HG03045 (cell line): ENCODE measurements around the gene EXT2.

ENCODE experiments used
- ATAC-seq: cut with Tn5 transposase; IDR thresholded peaks from one replicate; pipeline ENCODE4 v1.9.1; 2021; ENCODE audit warnings: mild to moderate bottlenecking, moderate library complexity; ENCODE audit not compliant: unreplicated experiment

Gene EXT2

DNA sequence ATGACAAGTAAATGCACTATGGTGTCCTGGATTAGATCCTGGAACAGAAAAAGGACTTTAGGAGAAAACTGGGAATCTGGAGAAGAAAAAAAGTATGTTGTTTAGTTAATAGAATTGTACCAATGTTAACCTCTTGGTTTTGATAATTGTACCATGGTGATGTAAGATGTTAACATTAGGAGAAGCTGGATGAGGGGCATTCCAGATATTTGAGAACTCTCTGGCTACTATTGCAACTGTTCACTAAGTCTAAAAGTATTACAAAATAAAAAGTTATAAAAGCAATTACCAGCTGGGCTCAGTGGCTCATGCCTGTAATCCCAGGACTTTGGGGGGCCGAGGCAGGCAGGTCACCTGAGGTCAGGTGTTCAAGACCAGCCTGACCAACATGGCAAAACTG, 66.5 kb downstream of the EXT2 start:
- no peak for ATAC-seq

DNA sequence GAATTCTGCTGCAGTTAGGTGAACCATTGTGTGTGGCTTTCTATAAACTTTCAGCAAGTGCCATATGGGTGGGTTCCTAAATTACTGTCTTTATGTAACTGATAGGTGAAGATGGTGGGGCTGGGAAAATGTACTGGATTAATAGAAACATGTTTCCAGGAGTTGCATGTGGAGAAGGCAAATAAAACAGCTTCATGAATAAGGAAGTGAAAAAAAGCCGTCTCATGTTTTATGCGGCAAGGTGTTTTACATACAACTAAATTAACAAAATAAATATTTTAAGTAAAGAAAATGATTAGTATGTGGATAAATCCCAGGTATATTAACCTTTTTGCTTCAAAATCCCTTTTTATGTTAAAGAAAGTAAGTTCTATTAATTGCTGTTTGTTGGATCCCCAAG, 67.2 kb downstream of the EXT2 start:
- ATAC-seq, result no peak

DNA sequence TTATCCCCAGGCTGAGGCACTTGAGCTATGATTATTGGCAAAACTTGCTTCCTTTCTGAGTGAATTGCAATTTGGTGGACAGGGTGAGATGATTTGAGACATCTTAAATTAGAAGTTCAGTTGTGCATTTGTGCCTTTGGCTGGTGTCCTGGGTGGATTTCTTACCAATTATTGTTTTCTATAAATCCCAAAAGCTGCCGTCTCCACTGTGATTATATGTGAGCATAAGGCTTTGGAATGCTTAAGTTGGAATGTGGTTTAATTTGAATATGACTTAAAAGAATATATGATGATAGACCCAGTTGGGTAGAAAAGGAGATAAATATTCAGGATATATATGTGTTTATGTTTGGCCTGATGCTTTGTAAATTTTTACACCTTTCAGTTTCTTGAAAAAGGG, 70.0 kb downstream of the EXT2 start:
- ATAC-seq, result no peak

DNA sequence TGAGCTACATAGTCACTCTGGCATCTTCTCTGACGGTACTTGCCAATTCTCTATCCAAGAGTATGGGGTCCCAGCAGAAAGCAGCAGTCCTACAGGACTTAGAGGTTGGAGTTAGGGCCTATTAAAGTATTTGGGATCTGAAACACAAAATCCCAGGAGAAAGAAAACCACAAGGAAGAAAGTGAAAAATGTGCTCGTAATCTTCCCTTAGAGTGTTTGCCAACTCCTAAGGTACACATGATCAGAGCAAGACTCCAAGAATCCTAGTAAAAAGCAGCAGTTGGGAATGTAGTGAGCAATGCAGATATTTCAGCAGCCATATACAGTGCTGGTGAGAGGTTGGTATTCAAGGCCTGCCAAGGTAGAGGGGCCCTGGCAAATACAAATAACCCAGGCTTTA, 71.6 kb downstream of the EXT2 start:
- no peak for ATAC-seq

DNA sequence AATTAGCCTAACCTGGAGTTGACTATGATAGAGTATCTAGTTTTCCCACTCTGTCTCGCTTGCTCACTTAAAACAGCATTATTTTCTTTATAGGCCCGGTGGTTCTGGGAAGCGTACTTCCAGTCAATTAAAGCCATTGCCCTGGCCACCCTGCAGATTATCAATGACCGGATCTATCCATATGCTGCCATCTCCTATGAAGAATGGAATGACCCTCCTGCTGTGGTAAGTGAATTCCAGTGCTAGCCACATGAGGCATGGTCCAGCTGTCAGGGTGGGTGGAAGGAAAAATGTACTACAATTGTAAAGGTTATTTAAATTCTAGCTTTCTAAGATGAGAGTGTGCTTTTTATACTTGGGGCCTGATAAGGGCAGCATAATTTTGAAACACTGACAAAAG, 76.0 kb downstream of the EXT2 start:
- no peak for ATAC-seq

GRCh38 chr11:44172966-44173365, 77.5 kb downstream of the EXT2 start:
- no peak for ATAC-seq

DNA sequence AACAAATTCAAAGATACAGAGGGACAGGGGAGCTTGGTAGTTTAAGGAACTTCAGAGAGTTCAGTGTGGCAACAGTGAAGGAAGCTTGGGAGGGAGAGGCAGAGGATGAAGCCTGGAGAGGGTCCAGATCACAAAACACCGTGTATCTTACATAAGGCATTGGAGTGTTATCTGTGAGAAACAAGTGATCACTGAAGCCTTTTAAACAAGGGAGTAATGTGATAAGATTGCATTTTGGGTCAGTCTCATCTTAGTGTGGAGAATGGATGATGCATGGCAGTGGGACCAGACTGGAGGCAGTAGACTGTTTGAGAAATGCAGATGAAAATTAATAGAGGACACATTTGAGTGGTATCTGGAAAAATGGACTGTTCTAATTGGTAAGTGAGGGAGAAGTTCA, 79.4 kb downstream of the EXT2 start:
- no peak for ATAC-seq

DNA sequence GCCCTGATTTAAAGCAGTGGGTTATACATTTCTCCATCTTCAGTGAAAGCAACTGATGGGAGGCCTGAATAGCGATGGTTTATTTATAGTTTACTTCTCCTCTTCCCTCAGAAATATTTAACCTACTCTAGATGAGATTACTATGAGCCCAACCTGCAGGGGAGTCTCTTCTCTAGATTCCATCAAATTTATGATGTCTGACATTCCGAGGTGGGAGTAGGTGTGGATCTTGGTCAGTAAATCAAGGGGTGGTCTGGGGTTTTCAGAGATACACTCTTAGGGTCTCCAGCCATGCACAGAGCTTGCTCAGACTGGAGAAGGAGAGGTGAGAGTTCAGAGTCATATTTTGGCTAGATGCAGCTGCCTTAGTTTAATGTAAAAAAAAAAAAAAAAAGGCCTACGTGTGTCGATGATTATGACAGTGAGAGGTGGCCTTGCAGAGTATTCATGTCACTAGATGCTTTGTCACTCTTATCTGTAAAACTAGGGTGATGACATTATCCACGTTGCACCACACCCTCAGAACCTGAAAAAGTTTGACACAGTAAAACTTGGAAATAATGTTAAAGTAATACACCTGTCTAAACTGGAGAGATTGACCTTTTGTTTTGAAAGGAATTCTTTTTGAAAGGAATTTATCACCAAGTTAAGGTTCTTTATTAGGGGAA, 81.2 kb downstream of the EXT2 start:
- ATAC-seq, result no peak

- no peak for ATAC-seq
Observed at GRCh38 chr11:44177905-44178304, 82.4 kb downstream of the EXT2 start.

- no peak for ATAC-seq
Observed at GRCh38 chr11:44178381-44178780, 82.9 kb downstream of the EXT2 start.

DNA sequence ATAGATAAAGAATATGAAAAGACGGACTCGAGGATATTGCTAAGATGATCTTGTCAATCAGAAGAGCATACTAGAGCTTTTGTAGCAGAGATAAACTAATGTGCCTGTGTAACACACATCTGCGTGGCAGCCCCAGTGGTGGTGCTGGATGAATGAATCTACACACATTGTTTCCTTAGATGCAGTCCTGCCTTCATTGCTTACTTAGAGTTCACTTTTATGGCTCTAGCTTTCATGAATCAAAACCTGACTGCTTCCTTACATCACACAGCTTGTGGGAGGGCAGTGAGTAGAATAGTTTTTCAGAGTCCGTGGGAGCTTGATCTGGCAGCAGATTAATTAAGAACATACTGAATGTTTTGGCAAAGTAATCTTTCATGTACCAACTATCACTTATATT, 83.7 kb downstream of the EXT2 start:
- ATAC-seq, result no peak

DNA sequence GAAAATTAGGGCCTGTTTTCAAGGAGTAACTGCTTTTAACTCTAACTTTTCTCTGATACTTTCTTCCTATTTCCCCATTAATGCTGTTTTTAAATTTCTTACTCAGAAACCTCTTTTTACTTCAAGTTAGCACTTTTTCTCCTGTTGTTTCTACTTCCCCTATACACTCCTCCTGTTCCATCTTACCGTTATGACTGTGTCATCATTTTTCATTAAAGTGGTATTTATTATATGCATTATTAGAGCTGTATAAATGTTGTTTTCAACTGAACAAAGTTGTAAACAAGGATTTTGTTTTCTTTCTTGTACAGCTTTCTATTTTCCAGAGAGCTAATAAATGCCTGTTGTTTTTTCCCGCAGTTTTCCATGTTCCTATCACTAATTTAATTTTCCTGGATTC, 84.6 kb downstream of the EXT2 start:
- no peak for ATAC-seq

DNA sequence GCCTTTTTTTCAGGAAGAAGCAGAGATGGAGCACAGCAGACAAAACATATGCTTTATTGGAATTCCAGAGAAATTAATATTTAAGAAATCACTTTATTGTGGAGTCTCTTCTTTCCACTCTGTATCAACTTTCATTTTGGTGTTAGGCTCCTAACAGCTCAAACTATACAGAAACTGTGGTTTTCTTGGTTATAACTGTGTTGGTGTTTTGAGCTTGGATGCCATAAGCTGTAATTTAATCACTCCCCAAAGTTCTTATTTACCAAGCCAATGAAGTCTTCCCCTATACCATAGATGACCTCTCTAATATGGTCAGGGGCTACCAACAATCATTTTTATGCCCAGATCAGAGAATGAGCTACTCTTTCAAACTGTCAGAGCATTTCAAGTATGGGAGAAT, 90.0 kb downstream of the EXT2 start:
- no peak for ATAC-seq

DNA sequence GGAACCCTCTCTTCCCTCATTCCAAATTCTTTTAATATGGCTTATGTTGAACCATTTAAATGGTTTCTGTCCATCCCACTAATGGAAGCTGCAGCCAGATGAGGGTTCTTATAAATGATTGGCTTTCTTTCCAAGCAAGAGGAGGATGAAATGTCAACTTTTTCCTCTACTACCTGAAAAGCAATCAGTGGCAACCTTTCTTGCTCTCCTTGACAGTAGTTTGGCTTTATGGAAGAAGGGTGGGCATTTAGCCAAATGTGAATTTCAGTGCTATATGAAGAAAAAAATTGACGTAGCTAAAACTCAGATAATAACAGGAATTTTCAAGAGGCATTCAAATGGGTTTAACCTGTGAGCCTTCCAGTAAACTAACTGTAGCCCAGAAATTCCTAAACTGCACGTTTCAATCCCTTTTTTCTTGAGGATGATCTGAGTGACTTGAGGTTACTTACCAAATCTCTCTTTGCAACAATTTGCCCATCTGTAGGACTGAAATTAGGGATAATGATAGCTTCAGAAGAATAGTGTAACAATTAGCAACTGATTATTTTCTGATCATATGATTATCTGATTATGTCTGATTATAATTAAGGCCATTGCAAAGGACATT, 90.9 kb downstream of the EXT2 start:
- no peak for ATAC-seq

GRCh38 chr11:44188643-44189042, 93.2 kb downstream of the EXT2 start:
- ATAC-seq, result no peak

DNA sequence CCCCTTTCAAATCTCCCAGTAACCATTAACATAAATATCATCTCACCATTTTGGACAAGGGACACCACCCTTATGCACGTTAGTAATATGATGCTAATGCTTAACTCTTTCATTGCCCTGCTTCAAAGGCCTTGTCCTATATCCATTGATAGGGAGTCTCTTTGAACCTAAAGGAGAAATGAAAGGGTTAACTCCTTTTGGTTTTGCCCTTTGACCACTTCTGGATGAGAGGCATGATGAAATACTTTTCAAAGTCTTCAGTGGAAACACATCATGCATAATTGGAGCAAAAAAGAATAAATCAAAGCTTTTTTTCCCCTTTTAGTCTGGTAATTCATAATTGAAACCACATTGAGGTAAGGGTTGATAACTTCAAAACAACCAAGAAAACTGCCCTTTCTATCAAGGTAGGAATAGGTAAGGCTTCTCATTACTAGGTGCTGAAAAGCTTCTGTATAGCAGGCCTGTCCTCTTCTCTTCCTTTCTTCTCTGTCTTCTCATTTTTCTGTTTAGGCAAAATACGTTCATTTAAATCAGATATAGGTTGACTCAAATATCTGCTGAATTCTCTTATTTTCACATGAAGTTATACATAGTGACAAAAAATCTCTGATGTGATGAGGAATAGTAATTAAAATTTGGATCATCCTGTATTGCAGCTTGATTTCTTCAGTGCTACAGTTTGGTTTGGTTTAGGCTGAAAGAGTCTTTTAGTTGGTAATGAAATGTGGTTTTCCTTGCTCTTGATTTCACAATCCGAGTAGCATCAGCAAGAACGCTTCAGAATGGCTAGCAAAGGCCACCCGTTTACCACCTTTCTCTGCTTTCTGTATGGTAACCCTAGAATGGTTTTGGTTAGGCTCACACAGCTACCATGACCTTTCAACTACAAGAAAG, 94.8 kb downstream of the EXT2 start:
- ATAC-seq, result no peak

DNA sequence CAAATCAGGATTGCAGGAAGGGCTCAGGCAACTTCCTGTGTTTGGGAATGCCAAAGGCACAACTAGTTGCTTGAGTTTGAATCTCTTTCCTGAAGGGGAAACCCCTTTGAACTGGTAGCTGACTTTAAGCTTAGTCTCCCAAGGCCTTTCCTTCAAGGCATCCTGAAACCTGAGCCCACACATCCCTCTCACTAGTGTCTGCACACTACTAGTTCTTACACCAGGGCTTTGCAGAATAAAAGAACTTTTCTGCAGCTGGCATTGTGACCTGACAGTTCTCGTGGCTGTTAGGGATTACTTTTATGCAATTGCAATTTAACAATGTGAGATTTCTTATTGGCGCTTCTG, 95.4 kb downstream of the EXT2 start:
- ATAC-seq, result no peak

DNA sequence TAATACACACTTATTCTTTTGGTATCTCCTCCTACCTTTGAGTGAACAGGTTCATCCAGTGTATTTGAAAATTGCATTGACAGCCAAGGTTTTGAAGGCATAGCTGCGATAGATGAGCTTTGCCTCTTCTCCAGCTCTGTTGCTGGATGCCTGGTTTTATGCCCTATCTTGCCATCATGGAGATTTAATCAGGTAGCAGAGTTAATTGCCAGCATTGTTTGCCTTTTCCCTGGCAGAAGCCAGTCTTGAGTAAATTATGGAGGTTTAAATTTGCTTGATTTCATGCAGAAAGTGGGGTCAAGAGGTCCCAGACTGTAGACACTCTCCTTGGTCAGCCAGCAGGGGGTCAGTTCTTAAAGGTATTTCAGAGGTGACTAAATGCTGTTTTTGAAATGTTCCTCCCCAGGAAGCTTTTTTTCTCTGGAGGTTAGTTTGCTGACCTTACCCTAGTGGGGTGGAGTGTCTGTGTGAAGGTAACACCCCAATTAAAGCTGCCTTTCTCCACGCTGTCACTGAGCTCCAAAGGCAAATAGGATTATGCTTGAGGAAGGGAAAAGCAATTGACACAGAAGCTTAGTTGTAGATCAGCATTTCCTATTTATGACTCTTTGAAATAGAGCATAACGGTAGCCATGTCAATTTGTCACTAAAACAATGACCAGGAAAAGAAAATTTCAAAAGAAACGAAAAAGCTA, 96.0 kb downstream of the EXT2 start:
- ATAC-seq, result no peak

DNA sequence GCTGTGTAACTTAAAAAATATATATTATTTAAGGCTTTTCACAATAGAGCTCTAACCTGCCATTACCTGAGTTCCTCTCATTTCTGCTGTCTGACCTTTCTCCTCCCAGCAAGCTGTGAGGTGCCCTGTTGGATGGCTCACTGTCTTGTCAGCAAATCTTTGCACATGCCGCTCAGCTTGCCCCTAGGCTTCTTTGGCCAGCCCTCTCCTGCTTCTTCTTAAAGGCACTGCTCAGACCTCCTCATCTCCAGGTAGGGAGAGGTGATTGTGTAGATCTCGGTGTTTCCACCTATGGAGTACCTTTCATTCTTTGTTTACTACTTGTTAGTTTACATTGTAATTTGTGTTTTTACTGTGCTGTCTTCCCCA, 96.5 kb downstream of the EXT2 start:
- no peak for ATAC-seq

- no peak for ATAC-seq
Observed at GRCh38 chr11:44192462-44193100, 97.1 kb downstream of the EXT2 start.

DNA sequence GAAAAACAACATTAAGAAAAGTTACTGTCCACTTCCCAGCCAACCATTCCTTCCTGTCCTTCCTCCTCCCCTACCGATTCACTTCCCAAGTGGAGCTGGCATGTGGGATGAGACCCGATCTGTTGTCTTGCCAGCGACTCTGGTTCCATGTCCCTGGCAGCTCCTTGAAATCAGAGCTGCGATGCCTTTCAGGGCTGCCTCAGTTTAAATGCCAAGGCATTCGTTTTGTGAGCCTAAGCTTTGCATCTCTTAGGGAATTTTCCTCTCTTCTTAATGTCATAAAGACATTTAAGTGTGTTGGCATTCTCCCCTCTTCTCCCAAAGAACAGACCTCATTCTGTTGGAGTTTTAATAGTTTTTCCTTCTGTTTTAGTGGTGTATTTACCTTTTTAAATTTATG, 98.4 kb downstream of the EXT2 start:
- no peak for ATAC-seq
